MM.1S (cell line): ENCODE results near the gene JADE2.

ENCODE experiments used
- DNase-seq: peaks from one replicate; pipeline ENCODE4 v3.0.0-alpha.2; 2015
- H2AFZ ChIP-seq: fragments of 300-600 bp; sonication (generic); 2 replicates; pipeline ENCODE4 v1.6.0; 2016; ENCODE audit warnings: antibody characterized with exemption, low read length
- H3F3A ChIP-seq: fragments of 300-600 bp; sonication (generic); 2 replicates; pipeline ENCODE4 v1.6.1; 2016; ENCODE audit warnings: mild to moderate bottlenecking, antibody characterized with exemption, low read length, moderate library complexity, mixed read lengths; ENCODE audit not compliant: insufficient read depth
- H3K27ac ChIP-seq: fragments of 300-600 bp; sonication (generic); 2 replicates; pipeline ENCODE4 v1.5.1; 2016; ENCODE audit warnings: mild to moderate bottlenecking, low read length
- H3K27me3 ChIP-seq: fragments of 300-600 bp; sonication (generic); replicated peaks from 2 replicates; pipeline ENCODE4 v1.6.0; 2016; ENCODE audit warnings: low read length; ENCODE audit not compliant: insufficient read depth
- H3K36me3 ChIP-seq: fragments of 300-600 bp; sonication (generic); replicated peaks from 2 replicates; pipeline ENCODE4 v1.6.1; 2016; ENCODE audit warnings: mild to moderate bottlenecking, low read length, mixed read lengths; ENCODE audit not compliant: insufficient read depth
- H3K4me1 ChIP-seq: fragments of 300-600 bp; sonication (generic); 2 replicates; pipeline ENCODE4 v1.6.1; 2016; ENCODE audit warnings: low read length, mixed read lengths
- H3K4me2 ChIP-seq: fragments of 300-600 bp; sonication (generic); 2 replicates; pipeline ENCODE4 v1.6.0; 2016; ENCODE audit warnings: low read depth, low read length
- H3K4me3 ChIP-seq: fragments of 300-600 bp; sonication (generic); 2 replicates; pipeline ENCODE4 v1.5.1; 2016; ENCODE audit warnings: low read length, mixed read lengths
- H3K79me2 ChIP-seq: fragments of 300-600 bp; sonication (generic); 2 replicates; pipeline ENCODE4 v1.6.1; 2016; ENCODE audit warnings: mixed run types, low read length, mixed read lengths
- H3K9ac ChIP-seq: fragments of 300-600 bp; sonication (generic); 2 replicates; pipeline ENCODE4 v1.6.1; 2016; ENCODE audit warnings: low read length, mixed read lengths
- H3K9me2 ChIP-seq: fragments of 300-600 bp; sonication (generic); replicated peaks from 2 replicates; pipeline ENCODE4 v1.6.1; 2016; ENCODE audit warnings: mild to moderate bottlenecking, low read length, mixed read lengths; ENCODE audit not compliant: insufficient read depth
- H3K9me3 ChIP-seq: fragments of 300-600 bp; sonication (generic); replicated peaks from 2 replicates; pipeline ENCODE4 v1.6.1; 2016; ENCODE audit warnings: mild to moderate bottlenecking, low read length, mixed read lengths; ENCODE audit not compliant: insufficient read depth
- H4K20me1 ChIP-seq: fragments of 300-600 bp; sonication (generic); 2 replicates; pipeline ENCODE4 v1.6.1; 2016; ENCODE audit warnings: mild to moderate bottlenecking, low read length, moderate library complexity, mixed read lengths; ENCODE audit not compliant: insufficient read depth
- CTCF ChIP-seq: fragments of 300-600 bp; sonication (generic); IDR thresholded peaks from 2 replicates; pipeline ENCODE4 v1.5.1; 2016; ENCODE audit warnings: antibody characterized with exemption, low read length, mixed read lengths
- EZH2 ChIP-seq: fragments of 300-600 bp; sonication (generic); optimal IDR thresholded peaks from 2 replicates; pipeline ENCODE3; 2017; ENCODE audit warnings: low read depth, mild to moderate bottlenecking, antibody characterized with exemption, low read length, mixed read lengths
- EZH2phosphoT487 ChIP-seq: fragments of 300-600 bp; sonication (generic); IDR thresholded peaks from 2 replicates; pipeline ENCODE4 v1.6.1; 2018; ENCODE audit warnings: antibody characterized with exemption, low read length

The JADE2 gene

GRCh38 chr5:134565791-134566740 lies 40.6 kb downstream of the JADE2 start:
- H2AFZ ChIP-seq: no peak overlapping the region
- H3K4me3 ChIP-seq: no peak overlapping the region
- peaks cover 9% of the 10 kb centered on the region for H3K4me1 ChIP-seq
- no peak overlapping the region for H3K27ac ChIP-seq
- no peaks in the 10 kb centered on the region for H3K9me2 ChIP-seq
- no peaks in the 10 kb centered on the region for H3K9me3 ChIP-seq
- H3K36me3 ChIP-seq: no peaks in the 10 kb centered on the region
- 0 out of 2 replicates have a peak, but pooled peaks cover 5% of the 10 kb centered on the region for H3K79me2 ChIP-seq
- no peaks in the 10 kb centered on the region for H3K27me3 ChIP-seq
- DNase-seq: no peak
- no peak overlapping the region for H3K9ac ChIP-seq
- TF ChIP-seq EZH2: no peak
- no peak for TF ChIP-seq EZH2phosphoT487
- TF ChIP-seq CTCF: no peak
- no peaks in the 10 kb centered on the region for H3F3A ChIP-seq
- no peak overlapping the region for H3K4me2 ChIP-seq
- no peaks in the 10 kb centered on the region for H4K20me1 ChIP-seq

- H4K20me1 ChIP-seq: no peaks in the 10 kb centered on the region
- H3K4me3 ChIP-seq: no peak overlapping the region
- no peak overlapping the region for H3K4me2 ChIP-seq
- H3K27me3 ChIP-seq: no peaks in the 10 kb centered on the region
- H3F3A ChIP-seq: no peaks in the 10 kb centered on the region
- no peak overlapping the region for H3K9ac ChIP-seq
- H3K9me2 ChIP-seq: no peaks in the 10 kb centered on the region
- no peak for DNase-seq
- H3K36me3 ChIP-seq: no peaks in the 10 kb centered on the region; the same call in 1 of the 2 replicates
- H3K9me3 ChIP-seq: no peaks in the 10 kb centered on the region
- H3K27ac ChIP-seq: no peak overlapping the region
- TF ChIP-seq EZH2 (no peak), CTCF (no peak), EZH2phosphoT487 (no peak)
- no peak overlapping the region for H2AFZ ChIP-seq
- H3K79me2 ChIP-seq: 0 out of 2 replicates have a peak, but pooled peaks cover 5% of the 10 kb centered on the region
- H3K4me1 ChIP-seq: peaks cover 9% of the 10 kb centered on the region
Measured at GRCh38 chr5:134566741-134567221, 41.3 kb downstream of the JADE2 start.

DNA sequence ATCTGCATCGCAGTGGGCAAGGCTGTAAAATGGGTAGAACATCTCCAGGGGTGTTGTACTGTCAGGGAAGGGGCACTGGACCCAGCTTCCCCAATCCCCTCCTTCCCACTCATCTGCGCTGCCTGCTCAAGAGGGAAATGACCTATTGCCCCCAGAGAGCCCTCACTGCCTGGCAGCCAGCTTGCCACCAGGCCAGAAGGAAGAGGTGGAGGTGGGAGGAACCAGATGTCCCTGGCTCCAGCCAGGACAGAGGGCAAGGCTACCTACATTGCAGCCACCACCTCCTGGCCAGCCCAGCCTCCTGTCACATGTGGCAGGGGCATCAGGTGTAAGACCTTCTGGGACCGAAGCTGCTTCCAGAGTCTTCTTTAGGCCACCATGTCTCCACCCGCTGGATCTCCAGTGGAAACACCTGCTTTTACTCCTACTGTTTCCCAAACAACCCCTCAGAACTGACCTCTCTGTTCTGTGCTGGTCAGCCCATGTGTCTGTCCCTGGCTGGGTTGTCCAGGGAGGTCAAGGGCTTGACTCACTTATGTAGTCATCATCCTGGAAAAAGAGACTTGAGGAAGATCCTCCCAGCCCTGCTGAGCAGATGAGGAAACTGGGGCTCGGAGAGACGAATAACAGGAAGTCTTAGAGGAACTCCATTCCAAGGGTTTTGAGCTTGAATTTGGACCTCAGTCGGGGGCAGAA lies 42.3 kb downstream of the JADE2 start:
- H3K9me2 ChIP-seq: no peaks in the 10 kb centered on the region
- no peak overlapping the region for H3K4me3 ChIP-seq
- no peak for TF ChIP-seq EZH2phosphoT487
- no peak for TF ChIP-seq EZH2
- TF ChIP-seq CTCF: no peak
- peaks cover 9% of the 10 kb centered on the region for H3K4me1 ChIP-seq
- H3K27ac ChIP-seq: no peak overlapping the region
- no peaks in the 10 kb centered on the region for H3K27me3 ChIP-seq
- H3K9me3 ChIP-seq: no peaks in the 10 kb centered on the region
- no peaks in the 10 kb centered on the region; the same call in 1 of the 2 replicates for H3K36me3 ChIP-seq
- H4K20me1 ChIP-seq: no peaks in the 10 kb centered on the region
- 0 out of 2 replicates have a peak, but pooled peaks cover 5% of the 10 kb centered on the region for H3K79me2 ChIP-seq
- H3K4me2 ChIP-seq: no peak overlapping the region
- no peak for DNase-seq
- no peak overlapping the region for H3K9ac ChIP-seq
- no peak overlapping the region for H2AFZ ChIP-seq
- no peaks in the 10 kb centered on the region for H3F3A ChIP-seq
